ENCODE results near the gene AQR. TPM values are rescaled to one million over a fixed set of nuclear protein-coding genes. Genes with fewer than 3 reads are reported as not detected.
A peak's percentile ranks its signal among the peaks of the same experiment; 100 is the strongest.

The AQR gene
- total and polyA plus RNA-seq, 2 of the 13 experiments (the other 11 are each of a cell fraction or from before 2014, with no cell fraction given) = 18.7 to 31.3 TPM

- TF ChIP-seq AKNA (CRISPR knock-in tag; IDR thresholded peaks at IDR 0.05; ENCODE audit: borderline replicate concordance) = no peak
- TF ChIP-seq TFE3 (CRISPR knock-in tag; IDR thresholded peaks at IDR 0.05) = peak; percentile 50; the same call in 1 of the 2 replicates
- TF ChIP-seq ZNF362 (CRISPR knock-in tag; IDR thresholded peaks at IDR 0.05; ENCODE audit: borderline replicate concordance) = peak; percentile 54; the same call in 1 of the 2 replicates
- peak; percentile 61; the same call in 1 of the 2 replicates for TF ChIP-seq ELF4 (CRISPR knock-in tag; IDR thresholded peaks at IDR 0.05; ENCODE audit: borderline replicate concordance)
- TF ChIP-seq ZNF770 (CRISPR knock-in tag; IDR thresholded peaks at IDR 0.05) = no peak
- TF ChIP-seq RBM22 (optimal IDR thresholded peaks at IDR 0.05; ENCODE audit: low read length) = no peak
- TF ChIP-seq MYPOP (CRISPR knock-in tag; IDR thresholded peaks at IDR 0.05) = peak; percentile 29; the same call in 1 of the 2 replicates
- no peak for TF ChIP-seq ZNF484 (CRISPR knock-in tag; IDR thresholded peaks at IDR 0.05; ENCODE audit: borderline replicate concordance, low read depth)
- no peak for TF ChIP-seq MAFG (CRISPR knock-in tag; IDR thresholded peaks at IDR 0.05)
- no peak for TF ChIP-seq ZNF329 (CRISPR knock-in tag; IDR thresholded peaks at IDR 0.05; ENCODE audit: low read depth)
- peak; percentile 72; the same call in 1 of the 2 replicates for TF ChIP-seq ZNF782 (CRISPR knock-in tag; IDR thresholded peaks at IDR 0.05; ENCODE audit: borderline replicate concordance)
- TF ChIP-seq HNF4G (IDR thresholded peaks at IDR 0.05; ENCODE audit: borderline replicate concordance, low read depth, low read length) = 0 out of 2 replicates have a peak, but pooled peaks have one; percentile 20
- no peak; the same call in 1 of the 2 replicates for TF ChIP-seq HNF4G (CRISPR knock-in tag; IDR thresholded peaks at IDR 0.05; ENCODE audit: borderline replicate concordance, low read depth)
- no peak for TF ChIP-seq GTF3A (CRISPR knock-in tag; conservative IDR thresholded peaks at IDR 0.05)
- TF ChIP-seq SP4 (CRISPR knock-in tag; IDR thresholded peaks at IDR 0.05) = no peak; the same call in 1 of the 2 replicates
- TF ChIP-seq MXD4 (CRISPR knock-in tag; IDR thresholded peaks at IDR 0.05) = peak; percentile 83
These were observed at the start of gene AQR (continued) for GRCh38 chr15:34969340-34970097.
